HepG2 (cell line): ENCODE data around the gene CAMK1. TPM values are rescaled to one million over a fixed set of nuclear protein-coding genes. Genes with fewer than 3 reads are reported as not detected.
A peak's percentile ranks its signal among the peaks of the same experiment; 100 is the strongest.

ENCODE experiments used
- ELK4 ChIP-seq: sonication (generic); formaldehyde crosslinking; IDR thresholded peaks from 2 replicates; pipeline ENCODE4 v1.9.0; 2021; ENCODE audit warnings: missing genetic modification reagents, borderline replicate concordance
- EP300 ChIP-seq, 3 experiments: sonication (generic) in 1 of 3; formaldehyde crosslinking in 1 of 3; IDR thresholded peaks; 2 replicates each; pipeline versions ENCODE4 v1.5.1 to v1.6.1; 2011 to 2020; ENCODE audit warnings: low read depth in 2 of 3, low read length in 2 of 3, borderline replicate concordance in 1 of 3, improper control_type of control experiment in 1 of 3, mild to moderate bottlenecking in 1 of 3, missing genetic modification reagents in 1 of 3, moderate library complexity in 1 of 3
- MAF1 ChIP-seq: sonication (generic); formaldehyde crosslinking; IDR thresholded peaks from 2 replicates; pipeline ENCODE4 v1.5.0; 2020; ENCODE audit warnings: missing genetic modification reagents, borderline replicate concordance
- MAFG ChIP-seq: sonication (generic); formaldehyde crosslinking; IDR thresholded peaks from 2 replicates; pipeline ENCODE4 v1.5.1; 2020; ENCODE audit warnings: mild to moderate bottlenecking, missing genetic modification reagents
- RELA ChIP-seq: sonication (generic); formaldehyde crosslinking; IDR thresholded peaks from 2 replicates; pipeline ENCODE4 v1.4.0; 2020; ENCODE audit warnings: missing genetic modification reagents
- SKI ChIP-seq: fragments of 450-650 bp; IDR thresholded peaks from one replicate; pipeline ENCODE4 v1.6.1; 2018; ENCODE audit warnings: mild to moderate bottlenecking; ENCODE audit not compliant: partially characterized antibody
- ZFP62 ChIP-seq: sonication (generic); formaldehyde crosslinking; IDR thresholded peaks from 2 replicates; pipeline ENCODE4 v1.4.0; 2020; ENCODE audit warnings: missing genetic modification reagents
- ZMYM4 ChIP-seq: sonication (generic); formaldehyde crosslinking; IDR thresholded peaks from 2 replicates; pipeline ENCODE4 v1.8.1; 2023; ENCODE audit warnings: mild to moderate bottlenecking, missing genetic modification reagents
- ZNF30 ChIP-seq: sonication (generic); formaldehyde crosslinking; IDR thresholded peaks from 2 replicates; pipeline ENCODE4 v1.5.0; 2020; ENCODE audit warnings: mild to moderate bottlenecking, missing genetic modification reagents
- ZNF407 ChIP-seq: sonication (generic); formaldehyde crosslinking; IDR thresholded peaks from one replicate; pipeline ENCODE4 v1.5.1; 2020; ENCODE audit warnings: mild to moderate bottlenecking, missing genetic modification reagents; ENCODE audit errors: not compliant biosample characterization
- ZNF589 ChIP-seq: sonication (generic); formaldehyde crosslinking; conservative IDR thresholded peaks from 2 replicates; pipeline ENCODE4 v1.8.0; 2022; ENCODE audit warnings: mild to moderate bottlenecking, moderate library complexity, missing genetic modification reagents
- ZNF646 ChIP-seq: sonication (generic); formaldehyde crosslinking; IDR thresholded peaks from 2 replicates; pipeline ENCODE4 v1.9.0; 2021; ENCODE audit warnings: mild to moderate bottlenecking, missing genetic modification reagents
- ZNF792 ChIP-seq: IDR thresholded peaks from 2 replicates; pipeline ENCODE4 v1.6.1; 2016
- polyA plus RNA-seq, 8 experiments: library from polyadenylated mRNA; depleted of rRNA in 3 of 8; stranded (reverse) in 7 of 8; unstranded in 1 of 8; fragments of >200 nt; fragmentation: Illumina TruSeq in 4 of 8; extraction: Trizol in 4 of 8; gene quantifications; 2 replicates each; pipeline versions ENCODE4 v1.2.1 to v1.2.3, GENCODE V29; 2011 to 2016; ENCODE audit warnings: low read depth in 4 of 8, missing spikeins in 1 of 8, mixed read lengths in 1 of 8; ENCODE audit not compliant: insufficient read depth in 1 of 8
- total RNA-seq, 5 experiments: library from RNA; depleted of rRNA; stranded (reverse); fragments of >200 nt; fragmentation: Illumina TruSeq; extraction: Trizol; gene quantifications; 2 replicates each; pipeline ENCODE4 v1.2.3, GENCODE V29; 2016; ENCODE audit warnings: low read depth in 1 of 5

Gene CAMK1
- total and polyA plus RNA-seq, 2 of the 13 experiments (the other 11 are each of a cell fraction or from before 2014, with no cell fraction given): 26.4 to 53.3 TPM

GRCh38 chr3:9793161-9793781 is 23.5 kb upstream of the CAMK1 start (continued):
- TF ChIP-seq ZNF407 (CRISPR knock-in tag): no peak
- no peak for TF ChIP-seq ZNF646 (CRISPR knock-in tag)
- TF ChIP-seq EP300 (IDR thresholded peaks at IDR 0.05; ENCODE audit: low read depth in 2 of 2, low read length in 2 of 2): no peak
- TF ChIP-seq EP300 (CRISPR knock-in tag; IDR thresholded peaks at IDR 0.05; ENCODE audit: borderline replicate concordance): no peak
- TF ChIP-seq ZNF792 (CRISPR knock-in tag): no peak
- no peak for TF ChIP-seq MAFG (CRISPR knock-in tag)
- TF ChIP-seq RELA: no peak
- no peak for TF ChIP-seq ZMYM4 (CRISPR knock-in tag)
- TF ChIP-seq ZFP62: no peak
- TF ChIP-seq ELK4 (CRISPR knock-in tag): no peak
- no peak for TF ChIP-seq SKI
- 0 out of 2 replicates have a peak, but pooled peaks have one; percentile 41 for TF ChIP-seq ZNF589
- no peak for TF ChIP-seq MAF1 (CRISPR knock-in tag)
- no peak for TF ChIP-seq ZNF30 (CRISPR knock-in tag)
